Measurements from ENCODE around the gene KRTAP10-7. TPM values are rescaled to one million over a fixed set of nuclear protein-coding genes. Genes with fewer than 3 reads are reported as not detected.

The KRTAP10-7 gene
- total and polyA plus RNA-seq, 9 of the 15 experiments (the other 6 are each of a cell fraction or from before 2014, with no cell fraction given) = not detected

DNA sequence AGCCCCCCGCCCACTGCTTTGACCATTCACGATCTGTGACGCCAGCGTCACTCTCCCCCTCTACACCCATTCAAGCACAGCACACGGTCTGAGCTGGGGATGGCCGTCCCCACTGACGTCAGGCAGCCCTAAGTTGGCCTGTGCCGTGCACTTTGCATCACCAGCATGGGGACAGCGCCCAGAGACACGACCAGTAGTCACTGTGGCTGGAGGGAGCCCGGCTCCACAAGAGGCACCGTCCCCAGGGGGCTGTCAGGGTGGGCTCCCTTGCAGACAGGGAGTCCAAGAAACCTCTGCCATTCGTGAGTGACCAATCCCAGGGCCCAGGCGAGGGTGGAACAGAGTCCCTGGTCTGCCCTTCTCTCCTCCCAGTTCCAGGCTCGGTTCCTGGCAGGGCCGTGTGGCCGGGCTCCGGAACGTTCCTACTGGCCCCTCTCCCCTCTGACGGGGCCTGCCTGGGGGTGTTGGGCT lies 13.8 kb downstream of the KRTAP10-7 start:
- 0% methylated on average over 15 of the region's 20 CpGs for WGBS (ENCODE audit: insufficient coverage, low coverage, missing lambda C conversion rate)
- POLR2A ChIA-PET = no interaction called here
- no peak for TF ChIP-seq SIRT6 (IDR thresholded peaks at IDR 0.05; ENCODE audit: low read depth, low read length)
- no peak for TF ChIP-seq HDAC8 (tag; IDR thresholded peaks at IDR 0.05)
- no peak for TF ChIP-seq PHF20 (IDR thresholded peaks at IDR 0.05; ENCODE audit: partially characterized antibody)
- no peak for TF ChIP-seq TSC22D4 (tag; IDR thresholded peaks at IDR 0.05)
- TF ChIP-seq, protein P1, sequence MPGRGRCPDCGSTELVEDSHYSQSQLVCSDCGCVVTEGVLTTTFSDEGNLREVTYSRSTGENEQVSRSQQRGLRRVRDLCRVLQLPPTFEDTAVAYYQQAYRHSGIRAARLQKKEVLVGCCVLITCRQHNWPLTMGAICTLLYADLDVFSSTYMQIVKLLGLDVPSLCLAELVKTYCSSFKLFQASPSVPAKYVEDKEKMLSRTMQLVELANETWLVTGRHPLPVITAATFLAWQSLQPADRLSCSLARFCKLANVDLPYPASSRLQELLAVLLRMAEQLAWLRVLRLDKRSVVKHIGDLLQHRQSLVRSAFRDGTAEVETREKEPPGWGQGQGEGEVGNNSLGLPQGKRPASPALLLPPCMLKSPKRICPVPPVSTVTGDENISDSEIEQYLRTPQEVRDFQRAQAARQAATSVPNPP (IDR thresholded peaks at IDR 0.05; ENCODE audit: borderline replicate concordance, insufficient read depth, insufficient read length) = no peak
- no peak for TF ChIP-seq FOXA1 (IDR thresholded peaks at IDR 0.05; ENCODE audit: borderline replicate concordance)
- no peak for TF ChIP-seq RAD21 (CRISPR knock-in tag; conservative IDR thresholded peaks at IDR 0.05 in 1 of 2, IDR thresholded peaks at IDR 0.05 in 1 of 2)
- TF ChIP-seq PTTG1 (tag; IDR thresholded peaks at IDR 0.05; ENCODE audit: low read depth) = no peak
- TF ChIP-seq ZNF316 (IDR thresholded peaks at IDR 0.05) = no peak
- TF ChIP-seq PURB (CRISPR knock-in tag; IDR thresholded peaks at IDR 0.05; ENCODE audit: low read depth) = no peak
- Histone ChIP-seq H2AFZ (ENCODE audit: low read depth, low read length) (no peak overlapping the region), H3K4me2 (ENCODE audit: insufficient read depth, low read length) (no peak overlapping the region), H3K36me3 (ENCODE audit: control insufficient read depth, insufficient read depth, low read length) (no peaks in the 10 kb centered on the region), H3K9me1 (ENCODE audit: control insufficient read depth, insufficient read depth, low read length) (peaks cover 3% of the 10 kb centered on the region), H3K27ac (ENCODE audit: extremely low read depth, low read depth, low read length) (no peak overlapping the region), H3K4me1 (replicated peaks in 1 of 2; ENCODE audit: control insufficient read depth in 2 of 2, insufficient read depth in 2 of 2, low read length in 2 of 2) (peaks cover 0 to 10% of the 10 kb centered on the region in 2 experiments; a peak in 2 of 5 replicates), H3K79me2 (ENCODE audit: control insufficient read depth, insufficient read depth, low read length) (no peaks in the 10 kb centered on the region), H3K9me3 (replicated peaks; ENCODE audit: control insufficient read depth, insufficient read depth, low read depth, low read length) (no peaks in the 10 kb centered on the region; the same call in 1 of the 2 replicates), H4K20me1 (replicated peaks; ENCODE audit: control insufficient read depth, insufficient read depth, low read length) (no peaks in the 10 kb centered on the region), H3K4me3 (no peak overlapping the region), H3K9ac (ENCODE audit: insufficient read depth in 1 of 2, low read depth in 2 of 2, low read length in 2 of 2) (no peak overlapping the region; a peak in 1 of 4 replicates), H3K27me3 (ENCODE audit: control insufficient read depth in 2 of 2, insufficient read depth in 2 of 2, low read length in 2 of 2) (peaks cover 14 to 44% of the 10 kb centered on the region in 2 experiments; a peak in 4 of 5 replicates)
- in situ Hi-C loops (cut with MboI) (no loop called here), intact Hi-C loops (cut with micrococcal nuclease) (no loop called here)
- CTCF ChIA-PET (ENCODE audit: low intra/inter-chr PET ratio) = no interaction called here
- no peak for DNase-seq (ENCODE audit: extremely low read depth in 1 of 4, low spot score in 3 of 4)
- no TSS peak for BruUV-seq (replicated peaks)
- no peak for FAIRE-seq
- no peak for ATAC-seq
